Measurements from ENCODE around the gene PIK3R5.

PIK3R5 gene

GRCh38 chr17:8851600-8851999, 113.9 kb downstream of the PIK3R5 start:
- DNase-seq: no peak

- no peak for DNase-seq
These were observed 116.0 kb downstream of the PIK3R5 start for GRCh38 chr17:8849311-8850041.

GRCh38 chr17:8847891-8848290, 117.6 kb downstream of the PIK3R5 start:
- DNase-seq: no peak

GRCh38 chr17:8846768-8847211, 118.7 kb downstream of the PIK3R5 start:
- no peak for DNase-seq

DNA sequence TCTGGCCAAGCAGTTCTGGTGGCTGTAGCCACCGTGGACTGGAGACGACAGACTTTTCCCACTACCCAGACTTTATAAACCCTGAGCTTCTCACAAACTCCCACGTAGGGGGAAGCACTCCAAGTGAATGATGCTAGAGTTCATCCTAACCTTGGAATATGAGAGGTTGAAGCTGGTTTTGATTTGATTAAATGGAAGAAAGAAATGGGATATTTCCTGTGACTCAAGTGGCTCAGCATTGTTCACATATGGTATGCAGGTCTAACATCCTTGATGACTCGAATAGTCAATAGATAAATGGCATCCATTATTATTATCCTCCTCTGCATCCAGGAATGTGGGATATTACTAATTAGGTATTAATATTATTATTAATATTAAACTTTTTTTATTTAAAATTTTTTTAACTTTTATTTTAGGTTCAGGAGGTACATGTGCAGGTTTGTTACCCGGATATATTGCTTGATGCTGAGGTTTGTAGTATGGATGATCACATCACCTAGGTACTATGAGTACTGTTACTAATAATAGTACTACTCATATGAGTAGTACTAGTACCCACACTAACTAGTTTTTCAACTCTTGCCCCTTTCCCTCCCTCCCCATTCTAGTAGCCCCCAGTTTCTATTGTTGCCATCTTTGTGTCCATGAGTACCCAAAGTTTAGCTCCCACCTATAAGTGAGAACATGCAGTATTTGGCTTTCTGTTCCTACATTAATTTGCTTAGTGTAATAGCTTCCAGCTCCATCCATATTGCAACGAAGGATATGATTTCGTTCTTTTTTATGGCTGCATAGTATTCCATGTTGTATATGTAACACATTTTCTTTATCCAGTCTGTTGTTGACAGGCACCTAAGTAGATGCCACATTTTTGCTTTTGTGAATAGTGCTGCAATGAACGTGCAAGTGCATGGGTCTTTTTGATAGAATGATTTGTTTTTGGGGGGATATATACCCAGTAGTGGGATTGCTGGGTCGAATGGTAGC, 121.0 kb downstream of the PIK3R5 start:
- no peak for DNase-seq

- peak in 1 of 2 donors; percentile 50 for DNase-seq
These were observed 122.2 kb downstream of the PIK3R5 start for GRCh38 chr17:8843344-8843743.

DNA sequence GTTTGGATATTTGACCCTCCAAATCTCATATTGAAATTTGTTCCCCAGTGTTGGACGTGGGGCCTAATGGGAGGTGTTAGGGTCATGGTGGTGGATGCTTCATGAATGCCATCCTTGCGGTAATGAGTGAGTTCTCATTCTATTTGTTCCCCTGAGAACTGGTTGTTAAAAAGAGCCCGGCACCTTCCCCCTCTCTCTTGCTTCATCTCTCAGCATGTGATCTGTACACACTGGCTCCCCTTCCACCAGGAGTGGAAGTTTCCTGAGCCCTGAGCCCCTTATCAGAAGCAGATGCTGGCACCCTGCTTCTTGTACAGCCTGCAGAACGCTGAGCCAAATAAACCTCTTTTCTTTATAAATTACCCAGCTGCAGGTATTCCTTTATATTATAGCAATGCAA, 123.7 kb downstream of the PIK3R5 start:
- no peak for DNase-seq

DNA sequence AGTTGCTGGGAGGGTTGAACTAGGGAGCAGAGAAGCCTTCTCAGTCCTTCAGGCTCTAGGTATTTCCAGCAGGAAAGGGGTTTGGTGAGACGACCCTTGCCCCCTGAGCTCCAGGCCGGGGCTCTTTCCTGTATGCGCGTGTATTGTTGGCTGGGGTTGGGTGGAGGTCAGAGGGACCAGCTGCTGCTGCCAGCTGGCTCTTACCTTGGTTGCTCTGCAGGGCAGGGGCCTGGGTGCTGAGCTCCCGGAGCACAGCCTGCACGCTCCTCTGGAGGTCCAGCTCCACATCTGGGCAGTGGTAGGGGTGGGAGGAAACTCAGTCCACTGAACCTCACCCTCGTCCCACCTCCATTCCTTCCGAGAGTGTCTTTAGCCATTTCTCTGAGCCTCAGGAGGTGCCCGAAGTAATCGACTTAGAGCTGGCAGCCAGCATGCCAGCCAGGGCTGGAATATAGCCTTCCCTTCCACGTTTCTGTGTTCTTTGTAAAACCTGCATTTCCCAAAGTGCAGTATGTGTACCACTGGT, 126.0 kb downstream of the PIK3R5 start:
- DNase-seq: no peak

GRCh38 chr17:8838551-8839095, 126.9 kb downstream of the PIK3R5 start:
- DNase-seq: no peak

DNA sequence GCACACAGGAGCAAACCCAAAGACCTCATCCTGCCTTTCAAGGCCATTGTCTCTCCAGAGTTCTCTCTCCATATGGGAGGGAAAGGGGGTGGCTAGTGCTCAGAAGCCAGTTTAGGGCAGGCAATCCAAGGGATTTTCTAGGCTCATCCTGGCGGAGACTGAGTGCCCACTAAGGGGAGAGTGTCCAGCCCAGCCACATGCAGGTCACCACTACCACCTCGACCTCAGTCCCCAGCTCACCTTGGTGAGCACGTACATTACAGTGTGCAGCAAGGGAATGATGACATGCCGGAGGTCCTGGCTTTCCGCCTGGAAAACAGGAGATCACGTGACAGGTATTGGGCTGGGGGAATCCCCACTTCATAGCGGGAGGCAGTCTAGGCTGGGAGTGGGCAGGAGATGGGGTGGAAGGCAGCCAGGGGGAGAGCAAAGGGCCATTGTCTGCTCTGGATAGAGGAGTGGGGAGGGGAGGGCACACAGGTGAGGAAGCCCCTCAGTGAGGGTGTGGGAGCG, 127.9 kb downstream of the PIK3R5 start:
- DNase-seq: no peak

- DNase-seq: no peak
These were observed 128.5 kb downstream of the PIK3R5 start for GRCh38 chr17:8836821-8837562.

GRCh38 chr17:8835631-8836364, 129.7 kb downstream of the PIK3R5 start:
- DNase-seq: no peak

- DNase-seq: no peak
These were observed 130.4 kb downstream of the PIK3R5 start for GRCh38 chr17:8835106-8835505.

DNA sequence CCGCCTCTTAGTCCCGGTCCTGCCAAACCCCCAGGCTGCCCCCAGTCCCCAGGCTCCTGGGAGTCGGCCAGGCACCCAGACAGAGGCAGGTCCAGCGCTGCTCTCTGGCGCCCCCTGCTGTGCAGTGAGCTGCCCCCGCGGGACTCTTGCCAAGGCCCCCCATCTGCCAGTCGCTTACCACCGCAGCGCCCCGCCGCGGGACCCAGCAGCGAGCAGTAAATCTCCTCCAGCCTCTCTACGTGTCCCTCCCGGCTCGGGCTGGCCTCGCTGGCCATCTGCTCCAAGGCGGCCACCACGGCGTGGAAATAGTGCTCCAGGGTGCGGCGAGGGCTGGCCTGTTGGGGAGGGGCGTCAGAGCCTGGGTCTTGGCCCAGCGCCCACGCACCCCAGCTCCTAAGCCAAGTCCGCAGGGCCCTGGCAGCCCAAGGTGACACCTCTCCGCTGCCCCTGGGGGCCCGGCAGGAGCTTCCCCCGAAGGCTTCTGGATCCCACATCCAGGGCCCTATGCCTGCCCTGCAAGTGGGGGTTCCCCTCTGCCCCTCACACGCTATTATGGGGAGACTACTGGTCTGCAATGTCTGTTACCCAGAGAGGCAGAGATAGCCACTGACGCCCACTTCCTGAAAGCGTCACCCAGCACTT, 132.7 kb downstream of the PIK3R5 start:
- DNase-seq: peak in 1 of 2 donors; percentile 8

- no peak for DNase-seq
These were observed 134.2 kb downstream of the PIK3R5 start for GRCh38 chr17:8831234-8831849.

GRCh38 chr17:8830141-8830540, 135.4 kb downstream of the PIK3R5 start:
- DNase-seq: no peak

DNA sequence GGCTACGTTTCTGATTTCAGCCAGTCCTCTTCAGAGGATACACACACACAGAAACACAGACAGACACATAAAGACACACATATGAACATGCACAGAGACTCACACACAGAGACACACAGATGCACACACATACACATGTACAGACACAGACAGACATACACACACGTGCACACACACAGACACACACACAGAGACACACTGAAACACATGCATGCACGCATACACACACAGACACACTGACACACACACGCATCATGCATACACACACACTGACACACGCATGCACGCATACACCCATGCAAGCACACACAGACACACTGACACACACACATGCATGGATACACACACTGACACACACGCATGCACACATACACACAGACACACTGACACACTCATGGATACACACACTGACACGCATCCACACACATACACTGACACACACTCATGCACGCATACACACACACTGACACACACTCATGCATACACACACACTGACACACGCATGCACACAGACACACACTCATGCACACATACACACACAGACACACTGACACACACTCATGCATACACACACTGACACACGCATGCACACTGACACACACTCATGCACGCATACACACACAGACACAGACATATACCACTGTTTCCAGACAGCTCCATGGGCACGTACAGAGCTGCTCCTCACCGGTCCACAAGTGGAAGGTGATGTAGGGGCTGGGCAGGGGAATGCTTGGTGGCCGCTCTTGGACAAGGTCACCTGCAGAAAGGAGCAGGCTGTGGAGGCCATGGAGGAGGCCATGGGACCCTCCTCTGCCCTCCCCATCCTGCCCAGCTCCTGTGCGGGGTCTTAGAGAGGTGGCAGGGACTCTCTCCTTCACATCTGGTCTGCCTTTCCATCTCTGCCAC, 136.2 kb downstream of the PIK3R5 start:
- no peak for DNase-seq
